OCI-LY1 (cell line): Measurements from ENCODE around the gene MAP3K7CL.

Source experiments
- CTCF ChIP-seq: fragments of 200-600 bp; sonication (generic), shearing (Covaris generic); IDR thresholded peaks from 2 replicates; pipeline ENCODE4 v1.5.1; 2017; ENCODE audit warnings: mild to moderate bottlenecking, antibody characterized with exemption, low read length, moderate library complexity, mixed read lengths
- EZH2 ChIP-seq: fragments of 200-600 bp; sonication (generic), shearing (Covaris generic); IDR thresholded peaks from 2 replicates; pipeline ENCODE4 v1.8.0; 2017; ENCODE audit warnings: borderline replicate concordance, mixed run types, mild to moderate bottlenecking, antibody characterized with exemption, low read length, moderate library complexity, mixed read lengths

GRCh38 chr21:29190923-29191331 lies 60.5 kb downstream of the MAP3K7CL start:
- TF ChIP-seq CTCF: no peak
- no peak for TF ChIP-seq EZH2
